WTC11 (cell line): ENCODE results near the gene MED15.

Source experiments
- ATF2 ChIP-seq: sonication (generic); formaldehyde crosslinking; IDR thresholded peaks from 2 replicates; pipeline ENCODE4 v1.8.1; 2022; ENCODE audit warnings: low read depth, missing genetic modification reagents, borderline replicate concordance
- ATF3 ChIP-seq: sonication (generic); formaldehyde crosslinking; conservative IDR thresholded peaks from 2 replicates; pipeline ENCODE4 v1.8.1; 2022; ENCODE audit warnings: mild to moderate bottlenecking, missing genetic modification reagents
- ELF4 ChIP-seq: sonication (generic); formaldehyde crosslinking; IDR thresholded peaks from 2 replicates; pipeline ENCODE4 v1.8.1; 2022; ENCODE audit warnings: low read depth, mild to moderate bottlenecking, moderate library complexity, missing genetic modification reagents
- ESRRA ChIP-seq: sonication (generic); formaldehyde crosslinking; IDR thresholded peaks from 2 replicates; pipeline ENCODE4 v1.8.1; 2022; ENCODE audit warnings: mild to moderate bottlenecking, missing genetic modification reagents, borderline replicate concordance
- GTF2I ChIP-seq: fragments of 250-450 bp; sonication (Bioruptor Pico); conservative IDR thresholded peaks from 2 replicates; pipeline ENCODE4 v1.4.0; 2021; ENCODE audit warnings: mild to moderate bottlenecking
- NFYB ChIP-seq: sonication (generic); formaldehyde crosslinking; conservative IDR thresholded peaks from 2 replicates; pipeline ENCODE4 v1.8.0; 2022; ENCODE audit warnings: low read depth, missing genetic modification reagents
- ZBTB21 ChIP-seq: sonication (generic); formaldehyde crosslinking; IDR thresholded peaks from 2 replicates; pipeline ENCODE4 v1.8.1; 2023; ENCODE audit warnings: mild to moderate bottlenecking, missing genetic modification reagents, borderline replicate concordance
- ZNF416 ChIP-seq: fragments of 250-450 bp; sonication (Bioruptor Pico); IDR thresholded peaks from 2 replicates; pipeline ENCODE4 v1.9.0; 2021; ENCODE audit warnings: mild to moderate bottlenecking, inconsistent platforms
- TF ChIP-seq, protein P1 (sequence below): sonication (generic); formaldehyde crosslinking; IDR thresholded peaks from 2 replicates; pipeline ENCODE4 v1.8.1; 2022; ENCODE audit warnings: mild to moderate bottlenecking, missing genetic modification reagents, moderate library complexity, borderline replicate concordance
- TF ChIP-seq, protein P2 (sequence below): fragments of 200-600 bp; IDR thresholded peaks from 2 replicates; pipeline ENCODE4 v1.8.0; 2022; ENCODE audit warnings: antibody characterized with exemption
- TF ChIP-seq, protein P3 (sequence below): sonication (generic); formaldehyde crosslinking; IDR thresholded peaks from 2 replicates; pipeline ENCODE4 v1.8.0; 2022; ENCODE audit warnings: mild to moderate bottlenecking, missing genetic modification reagents
- TF ChIP-seq, protein P4 (sequence below): sonication (generic); formaldehyde crosslinking; IDR thresholded peaks from 2 replicates; pipeline ENCODE4 v1.8.1; 2023; ENCODE audit warnings: mild to moderate bottlenecking, missing genetic modification reagents, moderate library complexity
- TF ChIP-seq, protein P5 (sequence below): sonication (generic); formaldehyde crosslinking; IDR thresholded peaks from 2 replicates; pipeline ENCODE4 v1.8.1; 2023; ENCODE audit warnings: mild to moderate bottlenecking, missing genetic modification reagents

DNA sequence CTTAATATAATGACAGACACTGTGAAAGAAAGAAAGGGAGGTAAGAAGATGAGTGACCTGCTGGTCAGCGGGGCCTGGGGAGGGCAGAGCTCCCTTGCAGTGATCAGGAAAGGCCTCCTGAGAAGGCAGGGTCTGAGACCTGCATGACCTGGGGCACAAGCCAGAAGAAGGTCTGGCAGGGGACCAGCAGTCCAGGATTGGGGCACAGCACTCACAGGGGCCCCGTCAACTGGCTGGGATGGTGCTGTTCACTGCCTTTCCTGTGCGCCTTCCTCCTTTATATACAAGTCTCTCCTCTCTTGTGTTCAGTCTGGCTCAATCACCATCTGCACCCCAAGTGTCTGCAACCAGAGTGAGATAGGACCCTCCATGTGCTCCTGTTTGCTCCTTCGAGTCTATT, 47.5 kb upstream of the MED15 start:
- TF ChIP-seq, protein P1, sequence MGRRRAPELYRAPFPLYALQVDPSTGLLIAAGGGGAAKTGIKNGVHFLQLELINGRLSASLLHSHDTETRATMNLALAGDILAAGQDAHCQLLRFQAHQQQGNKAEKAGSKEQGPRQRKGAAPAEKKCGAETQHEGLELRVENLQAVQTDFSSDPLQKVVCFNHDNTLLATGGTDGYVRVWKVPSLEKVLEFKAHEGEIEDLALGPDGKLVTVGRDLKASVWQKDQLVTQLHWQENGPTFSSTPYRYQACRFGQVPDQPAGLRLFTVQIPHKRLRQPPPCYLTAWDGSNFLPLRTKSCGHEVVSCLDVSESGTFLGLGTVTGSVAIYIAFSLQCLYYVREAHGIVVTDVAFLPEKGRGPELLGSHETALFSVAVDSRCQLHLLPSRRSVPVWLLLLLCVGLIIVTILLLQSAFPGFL (CRISPR knock-in tag) = no peak
- TF ChIP-seq, protein P2, sequence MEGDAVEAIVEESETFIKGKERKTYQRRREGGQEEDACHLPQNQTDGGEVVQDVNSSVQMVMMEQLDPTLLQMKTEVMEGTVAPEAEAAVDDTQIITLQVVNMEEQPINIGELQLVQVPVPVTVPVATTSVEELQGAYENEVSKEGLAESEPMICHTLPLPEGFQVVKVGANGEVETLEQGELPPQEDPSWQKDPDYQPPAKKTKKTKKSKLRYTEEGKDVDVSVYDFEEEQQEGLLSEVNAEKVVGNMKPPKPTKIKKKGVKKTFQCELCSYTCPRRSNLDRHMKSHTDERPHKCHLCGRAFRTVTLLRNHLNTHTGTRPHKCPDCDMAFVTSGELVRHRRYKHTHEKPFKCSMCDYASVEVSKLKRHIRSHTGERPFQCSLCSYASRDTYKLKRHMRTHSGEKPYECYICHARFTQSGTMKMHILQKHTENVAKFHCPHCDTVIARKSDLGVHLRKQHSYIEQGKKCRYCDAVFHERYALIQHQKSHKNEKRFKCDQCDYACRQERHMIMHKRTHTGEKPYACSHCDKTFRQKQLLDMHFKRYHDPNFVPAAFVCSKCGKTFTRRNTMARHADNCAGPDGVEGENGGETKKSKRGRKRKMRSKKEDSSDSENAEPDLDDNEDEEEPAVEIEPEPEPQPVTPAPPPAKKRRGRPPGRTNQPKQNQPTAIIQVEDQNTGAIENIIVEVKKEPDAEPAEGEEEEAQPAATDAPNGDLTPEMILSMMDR = no peak
- no peak for TF ChIP-seq ESRRA (CRISPR knock-in tag)
- no peak for TF ChIP-seq ATF2
- no peak for TF ChIP-seq GTF2I
- TF ChIP-seq, protein P3, sequence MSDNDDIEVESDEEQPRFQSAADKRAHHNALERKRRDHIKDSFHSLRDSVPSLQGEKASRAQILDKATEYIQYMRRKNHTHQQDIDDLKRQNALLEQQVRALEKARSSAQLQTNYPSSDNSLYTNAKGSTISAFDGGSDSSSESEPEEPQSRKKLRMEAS = no peak
- TF ChIP-seq ATF3 = no peak
- no peak for TF ChIP-seq ZNF416
- no peak for TF ChIP-seq ZBTB21 (CRISPR knock-in tag)
- TF ChIP-seq, protein P4, sequence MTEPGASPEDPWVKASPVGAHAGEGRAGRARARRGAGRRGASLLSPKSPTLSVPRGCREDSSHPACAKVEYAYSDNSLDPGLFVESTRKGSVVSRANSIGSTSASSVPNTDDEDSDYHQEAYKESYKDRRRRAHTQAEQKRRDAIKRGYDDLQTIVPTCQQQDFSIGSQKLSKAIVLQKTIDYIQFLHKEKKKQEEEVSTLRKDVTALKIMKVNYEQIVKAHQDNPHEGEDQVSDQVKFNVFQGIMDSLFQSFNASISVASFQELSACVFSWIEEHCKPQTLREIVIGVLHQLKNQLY (CRISPR knock-in tag) = no peak
- TF ChIP-seq NFYB (CRISPR knock-in tag) = no peak
- TF ChIP-seq ELF4 = no peak
- TF ChIP-seq, protein P5, sequence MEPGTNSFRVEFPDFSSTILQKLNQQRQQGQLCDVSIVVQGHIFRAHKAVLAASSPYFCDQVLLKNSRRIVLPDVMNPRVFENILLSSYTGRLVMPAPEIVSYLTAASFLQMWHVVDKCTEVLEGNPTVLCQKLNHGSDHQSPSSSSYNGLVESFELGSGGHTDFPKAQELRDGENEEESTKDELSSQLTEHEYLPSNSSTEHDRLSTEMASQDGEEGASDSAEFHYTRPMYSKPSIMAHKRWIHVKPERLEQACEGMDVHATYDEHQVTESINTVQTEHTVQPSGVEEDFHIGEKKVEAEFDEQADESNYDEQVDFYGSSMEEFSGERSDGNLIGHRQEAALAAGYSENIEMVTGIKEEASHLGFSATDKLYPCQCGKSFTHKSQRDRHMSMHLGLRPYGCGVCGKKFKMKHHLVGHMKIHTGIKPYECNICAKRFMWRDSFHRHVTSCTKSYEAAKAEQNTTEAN (CRISPR knock-in tag) = no peak
